ENCODE measurements around the gene NDUFS1.

GRCh38 chr2:206149330-206149729 is 9.9 kb downstream of the NDUFS1 start:
- TF ChIP-seq CTCF (conservative IDR thresholded peaks at IDR 0.05; ENCODE audit: low read depth in 2 of 2): no peak
- no peak for TF ChIP-seq EZH2 (IDR thresholded peaks at IDR 0.05; ENCODE audit: low read depth, unreplicated experiment)
- no peak for TF ChIP-seq ETS1 (IDR thresholded peaks at IDR 0.05)

All from GM23338 (cell line).